ENCODE measurements around the gene ANGPTL5. TPM values are rescaled to one million over a fixed set of nuclear protein-coding genes. Genes with fewer than 3 reads are reported as not detected.

Gene ANGPTL5
- total RNA-seq (2022; extraction: Qiagen RNA extraction; ENCODE audit: low read depth) = not detected in 5 replicates

GRCh38 chr11:101916422-101916821 is at the start of gene ANGPTL5:
ANGPTL5 (minus strand) TSS chr11:101916522; CDS start chr11:101907909, 8,613 bp downstream.

GRCh38 chr11:101914738-101915426 is 1.4 kb downstream of the ANGPTL5 start, which contains the start of gene CEP126:
CEP126 (plus strand) TSS chr11:101915010; CDS start chr11:101915285, 275 bp downstream.

Other genes starting within 250 kb of the ANGPTL5 start
- gene CEP126, start 1.5 kb downstream of the ANGPTL5 start, total RNA-seq (2022; extraction: Qiagen RNA extraction; ENCODE audit: low read depth) = 3.1 to 3.8 TPM (median 3.5 TPM) in 5 replicates
- 4.4 to 5.9 TPM (median 5.6 TPM) in 5 replicates for gene CFAP300, start 130.9 kb upstream of the ANGPTL5 start, total RNA-seq (2022; extraction: Qiagen RNA extraction; ENCODE audit: low read depth)
- 40.7 to 52.2 TPM (median 52.1 TPM) in 5 replicates for gene YAP1, start 193.9 kb upstream of the ANGPTL5 start, total RNA-seq (2022; extraction: Qiagen RNA extraction; ENCODE audit: low read depth)

Measured in A549 treated with CpdA at 1 μM for 4 hours (cell line).